Measurements from ENCODE around the gene PRR11.
"Not testable (repeated sequence)": the region's sequence is repeated elsewhere in the genome, so short reads cannot be mapped to it uniquely, and the experiment has no call there.

PRR11 gene

GRCh38 chr17:59124665-59125064 is 30.9 kb upstream of the PRR11 start:
- TF ChIP-seq PAX5 (IDR thresholded peaks at IDR 0.05; ENCODE audit: insufficient read depth, low read length, severe bottlenecking) (no peak), TAF1 (IDR thresholded peaks at IDR 0.05; ENCODE audit: low read depth, low read length) (no peak)
- no peak for DNase-seq (ENCODE audit: insufficient read length, low spot score)
- no peak for FAIRE-seq

- TF ChIP-seq SPI1 (IDR thresholded peaks at IDR 0.05; ENCODE audit: low read depth, low read length): no peak
- TF ChIP-seq POLR2A (IDR thresholded peaks at IDR 0.05; ENCODE audit: low read depth, low read length): no peak
- TF ChIP-seq POU2F2 (IDR thresholded peaks at IDR 0.05; ENCODE audit: low read depth, low read length): no peak
- no peak for TF ChIP-seq POLR2AphosphoS5 (IDR thresholded peaks at IDR 0.05; ENCODE audit: low read depth, low read length)
- TF ChIP-seq PAX5 (IDR thresholded peaks at IDR 0.05; ENCODE audit: insufficient read depth, low read length, severe bottlenecking): no peak
- no peak for TF ChIP-seq TAF1 (IDR thresholded peaks at IDR 0.05; ENCODE audit: low read depth, low read length)
- FAIRE-seq (no peak), DNase-seq (ENCODE audit: insufficient read length, low spot score) (no peak)
These were observed 28.6 kb upstream of the PRR11 start for GRCh38 chr17:59126809-59127417.

DNA sequence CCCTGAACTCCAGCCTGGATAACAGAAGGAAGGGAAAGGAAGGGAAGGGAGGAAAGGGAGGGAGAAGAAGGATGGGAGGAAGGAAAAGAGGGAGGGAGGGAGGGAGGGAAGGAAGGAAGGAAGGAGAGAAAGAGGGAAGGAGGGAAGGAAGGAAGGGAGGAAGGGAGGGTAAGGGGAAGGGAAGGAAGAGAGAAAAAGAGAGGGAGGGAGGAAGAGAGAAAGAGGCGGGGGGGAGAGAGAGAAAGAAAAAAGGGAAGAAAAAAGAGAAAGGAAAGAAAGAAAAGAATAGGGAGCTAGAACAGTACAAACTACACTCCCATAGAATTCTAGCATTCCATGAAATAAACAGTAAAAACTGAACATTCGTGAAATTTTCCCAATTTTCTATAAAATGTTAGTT is 25.7 kb upstream of the PRR11 start:
- TF ChIP-seq POLR2A (IDR thresholded peaks at IDR 0.05; ENCODE audit: low read depth, low read length) (no peak), TAF1 (IDR thresholded peaks at IDR 0.05; ENCODE audit: low read depth, low read length) (no peak), SPI1 (IDR thresholded peaks at IDR 0.05; ENCODE audit: low read depth, low read length) (no peak), PAX5 (IDR thresholded peaks at IDR 0.05; ENCODE audit: insufficient read depth, low read length, severe bottlenecking) (no peak), POU2F2 (IDR thresholded peaks at IDR 0.05; ENCODE audit: low read depth, low read length) (no peak), POLR2AphosphoS5 (IDR thresholded peaks at IDR 0.05; ENCODE audit: low read depth, low read length) (no peak)
- no peak for FAIRE-seq

GRCh38 chr17:59131131-59131530 is 24.4 kb upstream of the PRR11 start:
- TF ChIP-seq POLR2AphosphoS5 (IDR thresholded peaks at IDR 0.05; ENCODE audit: low read depth, low read length) (no peak), PAX5 (IDR thresholded peaks at IDR 0.05; ENCODE audit: insufficient read depth, low read length, severe bottlenecking) (no peak), TAF1 (IDR thresholded peaks at IDR 0.05; ENCODE audit: low read depth, low read length) (no peak), POU2F2 (IDR thresholded peaks at IDR 0.05; ENCODE audit: low read depth, low read length) (no peak), POLR2A (IDR thresholded peaks at IDR 0.05; ENCODE audit: low read depth, low read length) (no peak), SPI1 (IDR thresholded peaks at IDR 0.05; ENCODE audit: low read depth, low read length) (no peak)
- no peak for FAIRE-seq
- no peak for DNase-seq (ENCODE audit: insufficient read length, low spot score)

More for the DNA sequence above, 25.7 kb upstream of the PRR11 start:
- no peak for DNase-seq (ENCODE audit: insufficient read length, low spot score)

DNA sequence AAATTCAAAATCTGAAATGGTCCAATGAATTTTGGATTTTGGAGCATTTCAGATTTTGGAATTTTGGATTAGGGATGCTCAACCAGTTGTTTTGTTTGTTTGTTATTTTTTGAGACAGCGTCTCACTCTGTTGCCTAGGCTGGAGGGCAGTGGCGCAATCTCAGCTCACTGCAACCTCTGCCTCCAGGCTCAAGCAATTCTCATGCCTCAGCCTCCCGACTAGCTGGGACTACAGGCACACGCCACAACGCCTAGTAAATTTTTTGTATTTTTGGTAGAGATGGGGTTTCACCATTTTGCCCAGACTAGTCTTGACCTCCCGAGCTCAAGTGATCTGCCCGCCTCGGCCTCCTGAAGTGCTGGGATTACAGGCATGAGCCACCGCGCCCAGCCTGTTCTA is 17.2 kb upstream of the PRR11 start:
- FAIRE-seq; DNase-seq (ENCODE audit: insufficient read length, low spot score): not testable (repeated sequence)

- FAIRE-seq (no peak), DNase-seq (ENCODE audit: insufficient read length, low spot score) (no peak)
- TF ChIP-seq TAF1 (IDR thresholded peaks at IDR 0.05; ENCODE audit: low read depth, low read length) (no peak), POLR2A (IDR thresholded peaks at IDR 0.05; ENCODE audit: low read depth, low read length) (no peak), SPI1 (IDR thresholded peaks at IDR 0.05; ENCODE audit: low read depth, low read length) (no peak), POU2F2 (IDR thresholded peaks at IDR 0.05; ENCODE audit: low read depth, low read length) (no peak), POLR2AphosphoS5 (IDR thresholded peaks at IDR 0.05; ENCODE audit: low read depth, low read length) (no peak), PAX5 (IDR thresholded peaks at IDR 0.05; ENCODE audit: insufficient read depth, low read length, severe bottlenecking) (no peak)
These were observed 15.6 kb upstream of the PRR11 start for GRCh38 chr17:59139939-59140338.

- DNase-seq (ENCODE audit: insufficient read length, low spot score) (no peak), FAIRE-seq (no peak)
- TF ChIP-seq SPI1 (IDR thresholded peaks at IDR 0.05; ENCODE audit: low read depth, low read length): no peak
- TF ChIP-seq POU2F2 (IDR thresholded peaks at IDR 0.05; ENCODE audit: low read depth, low read length): no peak
- TF ChIP-seq POLR2A (IDR thresholded peaks at IDR 0.05; ENCODE audit: low read depth, low read length): no peak
- no peak for TF ChIP-seq POLR2AphosphoS5 (IDR thresholded peaks at IDR 0.05; ENCODE audit: low read depth, low read length)
- no peak for TF ChIP-seq TAF1 (IDR thresholded peaks at IDR 0.05; ENCODE audit: low read depth, low read length)
- TF ChIP-seq PAX5 (IDR thresholded peaks at IDR 0.05; ENCODE audit: insufficient read depth, low read length, severe bottlenecking): no peak
These were observed 13.7 kb upstream of the PRR11 start for GRCh38 chr17:59141860-59142259.

GRCh38 chr17:59145571-59146096 is 9.9 kb upstream of the PRR11 start:
- DNase-seq (ENCODE audit: insufficient read length, low spot score): no peak
- no peak for FAIRE-seq
- TF ChIP-seq TAF1 (IDR thresholded peaks at IDR 0.05; ENCODE audit: low read depth, low read length): no peak
- no peak for TF ChIP-seq POLR2AphosphoS5 (IDR thresholded peaks at IDR 0.05; ENCODE audit: low read depth, low read length)

DNA sequence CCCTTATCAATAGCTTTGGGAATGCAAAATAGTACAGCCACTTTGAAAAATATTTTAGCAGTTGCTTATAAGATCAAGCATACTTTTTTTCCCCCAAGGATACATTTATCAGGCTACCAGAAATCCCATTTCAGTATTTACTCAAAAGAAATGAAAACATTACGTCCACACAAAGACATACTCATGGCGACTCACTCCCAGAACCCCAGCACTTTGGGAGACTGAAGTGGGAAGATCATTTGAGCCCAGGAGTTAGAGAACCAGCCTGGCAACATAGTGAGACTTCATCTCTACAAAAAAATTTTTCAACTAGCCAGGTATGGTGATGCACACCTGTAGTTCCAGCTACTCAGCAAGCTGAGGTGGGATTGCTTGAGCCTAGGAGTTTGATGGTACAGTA is 6.5 kb upstream of the PRR11 start:
- FAIRE-seq (no peak), DNase-seq (ENCODE audit: insufficient read length, low spot score) (no peak)
- no peak for TF ChIP-seq POLR2A (IDR thresholded peaks at IDR 0.05; ENCODE audit: low read depth, low read length)
- no peak for TF ChIP-seq POU2F2 (IDR thresholded peaks at IDR 0.05; ENCODE audit: low read depth, low read length)
- no peak for TF ChIP-seq TAF1 (IDR thresholded peaks at IDR 0.05; ENCODE audit: low read depth, low read length)
- no peak for TF ChIP-seq SPI1 (IDR thresholded peaks at IDR 0.05; ENCODE audit: low read depth, low read length)
- no peak for TF ChIP-seq POLR2AphosphoS5 (IDR thresholded peaks at IDR 0.05; ENCODE audit: low read depth, low read length)
- TF ChIP-seq PAX5 (IDR thresholded peaks at IDR 0.05; ENCODE audit: insufficient read depth, low read length, severe bottlenecking): no peak

GRCh38 chr17:59149841-59150511 is 5.6 kb upstream of the PRR11 start:
- FAIRE-seq: no peak

More at GRCh38 chr17:59149841-59150511, 5.6 kb upstream of the PRR11 start:
- no peak for DNase-seq (ENCODE audit: insufficient read length, low spot score)
- no peak for TF ChIP-seq POLR2A (IDR thresholded peaks at IDR 0.05; ENCODE audit: low read depth, low read length)
- no peak for TF ChIP-seq TAF1 (IDR thresholded peaks at IDR 0.05; ENCODE audit: low read depth, low read length)
- no peak for TF ChIP-seq SPI1 (IDR thresholded peaks at IDR 0.05; ENCODE audit: low read depth, low read length)
- TF ChIP-seq POU2F2 (IDR thresholded peaks at IDR 0.05; ENCODE audit: low read depth, low read length): no peak
- TF ChIP-seq POLR2AphosphoS5 (IDR thresholded peaks at IDR 0.05; ENCODE audit: low read depth, low read length): no peak
- TF ChIP-seq PAX5 (IDR thresholded peaks at IDR 0.05; ENCODE audit: insufficient read depth, low read length, severe bottlenecking): no peak

All from GM12891 (cell line).